ENCODE data around the gene ATP2B2. TPM values are rescaled to one million over a fixed set of nuclear protein-coding genes. Genes with fewer than 3 reads are reported as not detected.

The ATP2B2 gene
- total and polyA plus RNA-seq, 9 of the 15 experiments (the other 6 are each of a cell fraction or from before 2014, with no cell fraction given): 0.06 TPM; not detected in 8

DNA sequence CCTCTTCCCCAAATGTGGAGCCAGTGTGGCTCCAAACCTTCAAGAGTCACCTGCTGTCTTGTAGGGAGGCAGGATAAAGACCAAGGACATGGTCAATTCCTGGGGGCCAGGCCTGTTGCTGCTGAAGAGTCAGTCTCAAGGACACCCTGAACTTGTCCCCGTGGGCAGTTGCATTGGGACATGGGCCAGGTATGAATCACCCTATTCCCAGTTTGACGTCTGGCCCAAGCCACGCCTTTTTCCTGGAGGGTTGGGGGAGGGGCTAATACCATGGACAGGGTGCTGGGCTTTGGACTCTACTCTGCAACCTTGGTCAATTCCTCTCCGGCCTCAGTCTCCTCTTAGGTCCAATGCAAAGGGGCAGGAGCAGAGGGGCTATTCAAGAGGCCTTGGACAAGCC, 10.4 kb downstream of the ATP2B2 start (continued):
- TF ChIP-seq, protein P1, sequence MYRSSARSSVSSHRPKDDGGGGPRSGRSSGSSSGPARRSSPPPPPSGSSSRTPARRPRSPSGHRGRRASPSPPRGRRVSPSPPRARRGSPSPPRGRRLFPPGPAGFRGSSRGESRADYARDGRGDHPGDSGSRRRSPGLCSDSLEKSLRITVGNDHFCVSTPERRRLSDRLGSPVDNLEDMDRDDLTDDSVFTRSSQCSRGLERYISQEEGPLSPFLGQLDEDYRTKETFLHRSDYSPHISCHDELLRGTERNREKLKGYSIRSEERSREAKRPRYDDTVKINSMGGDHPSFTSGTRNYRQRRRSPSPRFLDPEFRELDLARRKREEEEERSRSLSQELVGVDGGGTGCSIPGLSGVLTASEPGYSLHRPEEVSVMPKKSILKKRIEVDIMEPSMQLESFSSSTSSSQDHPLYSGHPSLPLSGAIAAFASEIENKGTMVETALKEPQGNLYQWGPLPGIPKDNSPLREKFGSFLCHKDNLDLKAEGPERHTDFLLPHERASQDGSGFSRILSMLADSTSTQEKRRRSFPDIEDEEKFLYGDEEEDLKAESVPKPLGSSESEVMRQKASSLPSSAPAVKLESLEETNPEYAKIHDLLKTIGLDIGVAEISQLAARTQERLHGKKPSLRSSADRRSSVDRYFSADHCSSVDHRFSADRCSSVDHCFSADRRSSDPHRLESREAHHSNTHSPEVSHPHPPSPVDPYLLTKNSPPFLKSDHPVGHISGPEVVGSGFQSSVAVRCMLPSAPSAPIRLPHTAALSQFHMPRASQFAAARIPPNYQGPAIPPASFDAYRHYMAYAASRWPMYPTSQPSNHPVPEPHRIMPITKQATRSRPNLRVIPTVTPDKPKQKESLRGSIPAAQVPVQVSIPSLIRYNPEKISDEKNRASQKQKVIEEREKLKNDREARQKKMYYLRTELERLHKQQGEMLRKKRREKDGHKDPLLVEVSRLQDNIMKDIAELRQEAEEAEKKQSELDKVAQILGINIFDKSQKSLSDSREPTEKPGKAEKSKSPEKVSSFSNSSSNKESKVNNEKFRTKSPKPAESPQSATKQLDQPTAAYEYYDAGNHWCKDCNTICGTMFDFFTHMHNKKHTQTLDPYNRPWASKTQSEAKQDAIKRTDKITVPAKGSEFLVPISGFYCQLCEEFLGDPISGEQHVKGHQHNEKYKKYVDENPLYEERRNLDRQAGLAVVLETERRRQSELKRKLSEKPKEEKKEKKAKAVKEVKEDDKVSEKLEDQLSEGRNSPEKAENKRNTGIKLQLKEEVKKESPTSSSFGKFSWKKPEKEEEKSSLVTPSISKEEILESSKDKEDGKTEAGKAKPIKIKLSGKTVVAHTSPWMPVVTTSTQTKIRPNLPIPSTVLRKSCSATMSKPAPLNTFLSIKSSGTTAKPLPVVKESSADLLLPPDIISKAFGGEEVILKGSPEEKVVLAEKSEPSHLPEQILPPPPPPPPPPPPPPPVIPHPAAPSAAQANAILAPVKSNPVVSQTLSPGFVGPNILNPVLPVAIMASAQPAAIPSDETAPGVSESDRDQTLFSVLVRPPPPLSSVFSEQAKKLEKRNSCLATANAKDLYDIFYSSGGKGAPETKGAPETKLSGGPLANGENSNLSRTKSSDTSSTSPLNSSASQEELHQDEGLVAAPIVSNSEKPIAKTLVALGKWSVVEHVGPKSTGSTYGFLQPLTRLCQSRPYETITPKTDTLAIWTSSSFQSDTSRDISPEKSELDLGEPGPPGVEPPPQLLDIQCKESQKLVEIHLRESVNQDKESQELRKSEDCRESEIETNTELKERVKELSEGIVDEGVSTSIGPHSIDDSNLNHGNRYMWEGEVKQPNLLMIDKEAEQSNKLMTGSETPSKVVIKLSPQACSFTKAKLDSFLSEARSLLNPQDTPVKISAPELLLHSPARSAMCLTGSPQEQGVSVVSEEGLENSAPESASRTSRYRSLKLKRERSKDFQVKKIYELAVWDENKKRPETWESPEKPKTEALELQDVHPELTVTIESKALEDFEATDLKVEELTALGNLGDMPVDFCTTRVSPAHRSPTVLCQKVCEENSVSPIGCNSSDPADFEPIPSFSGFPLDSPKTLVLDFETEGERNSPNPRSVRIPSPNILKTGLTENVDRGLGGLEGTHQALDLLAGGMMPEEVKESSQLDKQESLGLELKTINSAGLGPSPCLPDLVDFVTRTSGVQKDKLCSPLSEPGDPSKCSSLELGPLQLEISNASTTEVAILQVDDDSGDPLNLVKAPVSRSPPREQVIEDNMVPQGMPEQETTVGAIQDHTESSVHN (IDR thresholded peaks at IDR 0.05; ENCODE audit: borderline replicate concordance in 1 of 2, low read depth in 1 of 2): no peak
- TF ChIP-seq JUN (IDR thresholded peaks at IDR 0.05; ENCODE audit: borderline replicate concordance, low read depth, low read length) (peak; percentile 83; the same call in 1 of the 2 replicates), JUN (CRISPR knock-in tag; IDR thresholded peaks at IDR 0.05; ENCODE audit: borderline replicate concordance) (no peak), SRF (CRISPR knock-in tag; IDR thresholded peaks at IDR 0.05) (peak in 1 of 2 experiments; percentile 12; a peak in 1 of 4 replicates), ATF7 (IDR thresholded peaks at IDR 0.05) (peak; percentile 54; the same call in 1 of the 2 replicates), NRF1 (conservative IDR thresholded peaks at IDR 0.05 in 1 of 2, IDR thresholded peaks at IDR 0.05 in 1 of 2) (peak in 1 of 2 experiments; percentile 32; a peak in 2 of 4 replicates), JUND (IDR thresholded peaks at IDR 0.05; ENCODE audit: borderline replicate concordance, low read depth, low read length) (peak; percentile 90), JUND (tag; IDR thresholded peaks at IDR 0.05; ENCODE audit: borderline replicate concordance, low read depth, low read length) (peak; percentile 83; the same call in 2 of the 3 replicates), RBM15 (IDR thresholded peaks at IDR 0.05; ENCODE audit: insufficient read depth, low read length) (no peak), NFIC (IDR thresholded peaks at IDR 0.05) (peak; percentile 81)
- TF ChIP-seq, protein P2, sequence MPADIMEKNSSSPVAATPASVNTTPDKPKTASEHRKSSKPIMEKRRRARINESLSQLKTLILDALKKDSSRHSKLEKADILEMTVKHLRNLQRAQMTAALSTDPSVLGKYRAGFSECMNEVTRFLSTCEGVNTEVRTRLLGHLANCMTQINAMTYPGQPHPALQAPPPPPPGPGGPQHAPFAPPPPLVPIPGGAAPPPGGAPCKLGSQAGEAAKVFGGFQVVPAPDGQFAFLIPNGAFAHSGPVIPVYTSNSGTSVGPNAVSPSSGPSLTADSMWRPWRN (IDR thresholded peaks at IDR 0.05; ENCODE audit: low read depth): no peak
- TF ChIP-seq, protein P3, sequence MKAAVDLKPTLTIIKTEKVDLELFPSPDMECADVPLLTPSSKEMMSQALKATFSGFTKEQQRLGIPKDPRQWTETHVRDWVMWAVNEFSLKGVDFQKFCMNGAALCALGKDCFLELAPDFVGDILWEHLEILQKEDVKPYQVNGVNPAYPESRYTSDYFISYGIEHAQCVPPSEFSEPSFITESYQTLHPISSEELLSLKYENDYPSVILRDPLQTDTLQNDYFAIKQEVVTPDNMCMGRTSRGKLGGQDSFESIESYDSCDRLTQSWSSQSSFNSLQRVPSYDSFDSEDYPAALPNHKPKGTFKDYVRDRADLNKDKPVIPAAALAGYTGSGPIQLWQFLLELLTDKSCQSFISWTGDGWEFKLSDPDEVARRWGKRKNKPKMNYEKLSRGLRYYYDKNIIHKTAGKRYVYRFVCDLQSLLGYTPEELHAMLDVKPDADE (conservative IDR thresholded peaks at IDR 0.05; ENCODE audit: control insufficient read depth, low read depth, low read length): no peak
- TF ChIP-seq, protein P4, sequence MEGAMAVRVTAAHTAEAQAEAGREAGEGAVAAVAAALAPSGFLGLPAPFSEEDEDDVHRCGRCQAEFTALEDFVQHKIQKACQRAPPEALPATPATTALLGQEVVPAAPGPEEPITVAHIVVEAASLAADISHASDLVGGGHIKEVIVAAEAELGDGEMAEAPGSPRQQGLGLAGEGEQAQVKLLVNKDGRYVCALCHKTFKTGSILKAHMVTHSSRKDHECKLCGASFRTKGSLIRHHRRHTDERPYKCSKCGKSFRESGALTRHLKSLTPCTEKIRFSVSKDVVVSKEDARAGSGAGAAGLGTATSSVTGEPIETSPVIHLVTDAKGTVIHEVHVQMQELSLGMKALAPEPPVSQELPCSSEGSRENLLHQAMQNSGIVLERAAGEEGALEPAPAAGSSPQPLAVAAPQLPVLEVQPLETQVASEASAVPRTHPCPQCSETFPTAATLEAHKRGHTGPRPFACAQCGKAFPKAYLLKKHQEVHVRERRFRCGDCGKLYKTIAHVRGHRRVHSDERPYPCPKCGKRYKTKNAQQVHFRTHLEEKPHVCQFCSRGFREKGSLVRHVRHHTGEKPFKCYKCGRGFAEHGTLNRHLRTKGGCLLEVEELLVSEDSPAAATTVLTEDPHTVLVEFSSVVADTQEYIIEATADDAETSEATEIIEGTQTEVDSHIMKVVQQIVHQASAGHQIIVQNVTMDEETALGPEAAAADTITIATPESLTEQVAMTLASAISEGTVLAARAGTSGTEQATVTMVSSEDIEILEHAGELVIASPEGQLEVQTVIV (CRISPR knock-in tag; IDR thresholded peaks at IDR 0.05; ENCODE audit: borderline replicate concordance): no peak
- TF ChIP-seq, protein P5, sequence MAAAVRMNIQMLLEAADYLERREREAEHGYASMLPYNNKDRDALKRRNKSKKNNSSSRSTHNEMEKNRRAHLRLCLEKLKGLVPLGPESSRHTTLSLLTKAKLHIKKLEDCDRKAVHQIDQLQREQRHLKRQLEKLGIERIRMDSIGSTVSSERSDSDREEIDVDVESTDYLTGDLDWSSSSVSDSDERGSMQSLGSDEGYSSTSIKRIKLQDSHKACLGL (CRISPR knock-in tag; IDR thresholded peaks at IDR 0.05; ENCODE audit: borderline replicate concordance, poor library complexity, severe bottlenecking): no peak
